Mononuclear cell (primary cell): ENCODE results near the gene GAS2. TPM values are rescaled to one million over a fixed set of nuclear protein-coding genes. Genes with fewer than 3 reads are reported as not detected.

ENCODE experiments used
- H3K27me3 ChIP-seq: 2 replicates; pipeline ENCODE4 v1.6.0; 2011; ENCODE audit warnings: low read length, control low read depth; ENCODE audit not compliant: insufficient read depth
- H3K4me1 ChIP-seq: 2 replicates; pipeline ENCODE4 v1.5.1; 2011; ENCODE audit warnings: mild to moderate bottlenecking, low read length, control low read depth; ENCODE audit not compliant: insufficient read depth
- H3K4me3 ChIP-seq: 2 replicates; pipeline ENCODE4 v1.5.1; 2011; ENCODE audit warnings: mild to moderate bottlenecking, low read length, moderate library complexity
- H3K9me3 ChIP-seq: 2 replicates; pipeline ENCODE4 v1.5.1; 2011; ENCODE audit warnings: low read depth, mild to moderate bottlenecking, control low read depth, low read length
- total RNA-seq: library from RNA; depleted of rRNA; stranded (reverse); fragments of >200 nt; gene quantifications from one replicate; pipeline ENCODE4 v1.2.3, GENCODE V29; 2012

Gene GAS2
- total RNA-seq, 1 donor = 1.2 TPM

- peaks cover under 1% of the 10 kb centered on the region for H3K27me3 ChIP-seq
- H3K9me3 ChIP-seq = no peaks in the 10 kb centered on the region
- peaks cover 5% of the 10 kb centered on the region for H3K4me1 ChIP-seq
- no peak overlapping the region for H3K4me3 ChIP-seq
Observed at GRCh38 chr11:22659783-22660182, 6.6 kb upstream of the GAS2 start.

GRCh38 chr11:22666688-22667439, 453 bp downstream of the GAS2 start:
- H3K27me3 ChIP-seq = peaks cover 52% of the 10 kb centered on the region
- H3K4me1 ChIP-seq = no peaks in the 10 kb centered on the region
- no peak overlapping the region for H3K4me3 ChIP-seq
- H3K9me3 ChIP-seq = no peaks in the 10 kb centered on the region

- no peak overlapping the region for H3K4me3 ChIP-seq
- H3K4me1 ChIP-seq = no peaks in the 10 kb centered on the region
- peaks cover 52% of the 10 kb centered on the region for H3K27me3 ChIP-seq
- no peaks in the 10 kb centered on the region for H3K9me3 ChIP-seq
Observed at GRCh38 chr11:22668005-22668796, 1.8 kb downstream of the GAS2 start.

GRCh38 chr11:22669368-22669767, 3.0 kb downstream of the GAS2 start:
- Histone ChIP-seq H3K9me3 (no peaks in the 10 kb centered on the region), H3K4me1 (no peaks in the 10 kb centered on the region), H3K27me3 (peaks cover 52% of the 10 kb centered on the region), H3K4me3 (no peak overlapping the region)

GRCh38 chr11:22670830-22671229, 4.4 kb downstream of the GAS2 start:
- peaks cover 41% of the 10 kb centered on the region for H3K27me3 ChIP-seq
- no peaks in the 10 kb centered on the region for H3K9me3 ChIP-seq
- no peak overlapping the region for H3K4me3 ChIP-seq
- no peaks in the 10 kb centered on the region for H3K4me1 ChIP-seq

- Histone ChIP-seq H3K27me3 (peaks cover 33% of the 10 kb centered on the region), H3K4me3 (no peak overlapping the region), H3K9me3 (no peaks in the 10 kb centered on the region), H3K4me1 (no peaks in the 10 kb centered on the region)
Observed at GRCh38 chr11:22671751-22672150, 5.3 kb downstream of the GAS2 start.

GRCh38 chr11:22674470-22675439, 8.3 kb downstream of the GAS2 start:
- no peaks in the 10 kb centered on the region for H3K4me1 ChIP-seq
- no peak overlapping the region for H3K4me3 ChIP-seq
- peaks cover 6% of the 10 kb centered on the region for H3K27me3 ChIP-seq
- H3K9me3 ChIP-seq = no peaks in the 10 kb centered on the region

GRCh38 chr11:22677153-22677903, 10.9 kb downstream of the GAS2 start:
- H3K9me3 ChIP-seq = no peaks in the 10 kb centered on the region
- H3K27me3 ChIP-seq = no peaks in the 10 kb centered on the region

GRCh38 chr11:22680628-22681027, 14.2 kb downstream of the GAS2 start:
- Histone ChIP-seq H3K9me3 (no peaks in the 10 kb centered on the region), H3K4me1 (no peaks in the 10 kb centered on the region), H3K27me3 (no peaks in the 10 kb centered on the region), H3K4me3 (no peak overlapping the region)

More at GRCh38 chr11:22677153-22677903, 10.9 kb downstream of the GAS2 start:
- Histone ChIP-seq H3K4me3 (no peak overlapping the region), H3K4me1 (no peaks in the 10 kb centered on the region)

GRCh38 chr11:22681281-22681812, 14.9 kb downstream of the GAS2 start:
- Histone ChIP-seq H3K9me3 (no peaks in the 10 kb centered on the region), H3K4me1 (no peaks in the 10 kb centered on the region), H3K27me3 (no peaks in the 10 kb centered on the region), H3K4me3 (no peak overlapping the region)

GRCh38 chr11:22684082-22684481, 17.7 kb downstream of the GAS2 start:
- H3K9me3 ChIP-seq = no peaks in the 10 kb centered on the region
- H3K4me3 ChIP-seq = no peak overlapping the region
- H3K27me3 ChIP-seq = no peaks in the 10 kb centered on the region
- no peaks in the 10 kb centered on the region for H3K4me1 ChIP-seq

- Histone ChIP-seq H3K27me3 (no peaks in the 10 kb centered on the region), H3K9me3 (no peaks in the 10 kb centered on the region)
Observed at GRCh38 chr11:22685111-22685510, 18.7 kb downstream of the GAS2 start.

GRCh38 chr11:22688914-22689313, 22.5 kb downstream of the GAS2 start:
- H3K9me3 ChIP-seq = no peaks in the 10 kb centered on the region
- H3K4me1 ChIP-seq = no peaks in the 10 kb centered on the region
- H3K27me3 ChIP-seq = no peaks in the 10 kb centered on the region
- H3K4me3 ChIP-seq = no peak overlapping the region

More at GRCh38 chr11:22685111-22685510, 18.7 kb downstream of the GAS2 start:
- no peaks in the 10 kb centered on the region for H3K4me1 ChIP-seq
- no peak overlapping the region for H3K4me3 ChIP-seq

GRCh38 chr11:22690257-22690656, 23.8 kb downstream of the GAS2 start:
- H3K27me3 ChIP-seq = no peaks in the 10 kb centered on the region
- no peaks in the 10 kb centered on the region for H3K4me1 ChIP-seq
- no peak overlapping the region for H3K4me3 ChIP-seq
- H3K9me3 ChIP-seq = no peaks in the 10 kb centered on the region
